Endothelial cell of umbilical vein (primary cell): Measurements from ENCODE around the gene TOM1L1.

Experiments
- CTCF ChIP-seq, 2 donors: IDR thresholded peaks; 1 replicate in 1 of 2; 2 replicates in 1 of 2; pipeline ENCODE4 v1.5.1; 2011; ENCODE audit warnings: low read length in 2 of 2, mild to moderate bottlenecking in 2 of 2, moderate library complexity in 2 of 2, control low read depth in 1 of 2, inconsistent platforms in 1 of 2, low read depth in 1 of 2; ENCODE audit not compliant: insufficient read depth in 1 of 2; ENCODE audit errors: extremely low read depth in 1 of 2
- EZH2 ChIP-seq: IDR thresholded peaks from 2 replicates; pipeline ENCODE4 v1.6.1; 2012; ENCODE audit warnings: borderline replicate concordance, low read depth, mild to moderate bottlenecking, moderate library complexity, low read length, inconsistent platforms; ENCODE audit not compliant: severe bottlenecking
- FOS ChIP-seq: IDR thresholded peaks from 2 replicates; pipeline ENCODE4 v1.6.1; 2011; ENCODE audit warnings: mild to moderate bottlenecking, low read length, moderate library complexity, borderline replicate concordance; ENCODE audit not compliant: insufficient read depth
- POLR2A ChIP-seq: IDR thresholded peaks from 2 replicates; pipeline ENCODE4 v1.6.1; 2012; ENCODE audit warnings: low read depth, mild to moderate bottlenecking, control low read depth, low read length
- POLR2AphosphoS5 ChIP-seq: IDR thresholded peaks from 2 replicates; pipeline ENCODE4 v1.6.1; 2012; ENCODE audit warnings: low read depth, mild to moderate bottlenecking, control low read depth, low read length, moderate library complexity; ENCODE audit not compliant: insufficient read depth
- TF ChIP-seq, protein P1 (sequence below): IDR thresholded peaks from 2 replicates; pipeline ENCODE4 v1.6.1; 2011; ENCODE audit not compliant: insufficient read depth, insufficient read length

DNA sequence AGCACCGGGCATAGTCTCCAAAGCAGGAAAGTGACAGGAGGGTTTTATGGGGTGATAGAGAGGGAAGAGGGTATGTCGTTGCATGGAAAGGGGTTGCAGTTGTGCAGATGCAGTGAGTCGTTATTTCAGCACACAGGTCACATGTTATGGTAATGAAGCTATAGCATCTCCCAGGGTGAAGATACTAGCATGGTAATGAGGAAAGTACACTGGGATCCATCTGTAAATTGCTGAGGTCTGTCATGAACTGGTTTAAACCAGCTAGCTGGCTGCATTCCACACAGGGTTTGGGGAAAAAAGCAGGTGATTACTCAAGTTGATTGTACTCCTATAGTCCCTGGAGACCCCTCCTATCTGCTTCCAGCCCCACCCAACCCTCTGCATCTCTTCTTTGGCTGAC is 56.1 kb downstream of the TOM1L1 start:
- TF ChIP-seq FOS (no peak), EZH2 (no peak), CTCF (IDR thresholded peaks at IDR 0.05; ENCODE audit: extremely low read depth in 1 of 2, insufficient read depth in 1 of 2, low read depth in 1 of 2, low read length in 2 of 2) (no peak), POLR2A (no peak), POLR2AphosphoS5 (no peak)
- TF ChIP-seq, protein P1, sequence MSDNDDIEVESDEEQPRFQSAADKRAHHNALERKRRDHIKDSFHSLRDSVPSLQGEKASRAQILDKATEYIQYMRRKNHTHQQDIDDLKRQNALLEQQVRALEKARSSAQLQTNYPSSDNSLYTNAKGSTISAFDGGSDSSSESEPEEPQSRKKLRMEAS, result no peak
